Vagina (tissue), 2 donors: Measurements from ENCODE around the gene NME1.

Experiments
- CTCF ChIP-seq, 3 experiments: fragments of 450-650 bp in 2 of 3; fragments of 200-600 bp in 1 of 3; sonication (generic) in 1 of 3; IDR thresholded peaks; one replicate each; pipeline ENCODE4 v1.5.1; 2017 to 2019; ENCODE audit warnings: antibody characterized with exemption in 3 of 3, mild to moderate bottlenecking in 2 of 3, moderate library complexity in 2 of 3
- POLR2A ChIP-seq, 2 donors: fragments of 450-650 bp; IDR thresholded peaks; one replicate each; pipeline ENCODE4 v1.6.1; 2017; ENCODE audit warnings: antibody characterized with exemption in 2 of 2, mild to moderate bottlenecking in 2 of 2, moderate library complexity in 2 of 2

GRCh38 chr17:51164911-51165679 lies 11.7 kb downstream of the NME1 start:
- TF ChIP-seq CTCF (IDR thresholded peaks at IDR 0.05) (no peak), POLR2A (IDR thresholded peaks at IDR 0.05) (no peak)
